K562 (cell line): ENCODE results near the gene KCTD3.

ENCODE experiments used
- FOXP1 ChIP-seq: sonication (generic); formaldehyde crosslinking; IDR thresholded peaks from 2 replicates; pipeline ENCODE4 v1.8.0; 2022; ENCODE audit warnings: mild to moderate bottlenecking, missing genetic modification reagents
- GABPA ChIP-seq: fragments of 200-800 bp; sonication (Bioruptor generic); conservative IDR thresholded peaks from 2 replicates; pipeline ENCODE4 v1.6.1; 2016; ENCODE audit warnings: low read depth, missing genetic modification characterization, missing compliant biosample characterization
- TAF1 ChIP-seq: IDR thresholded peaks from 2 replicates; pipeline ENCODE4 v1.6.1; 2011; ENCODE audit warnings: mild to moderate bottlenecking, low read length, moderate library complexity; ENCODE audit not compliant: insufficient read depth, control insufficient read depth, severe bottlenecking; ENCODE audit errors: extremely low read depth
- YY1 ChIP-seq, 3 experiments: IDR thresholded peaks; 2 replicates each; pipeline ENCODE4 v1.6.1; 2011; ENCODE audit warnings: low read length in 2 of 3, mild to moderate bottlenecking in 2 of 3, moderate library complexity in 2 of 3, borderline replicate concordance in 1 of 3, control low read depth in 1 of 3, low read depth in 1 of 3; ENCODE audit not compliant: insufficient read depth in 3 of 3, insufficient replicate concordance in 2 of 3, control insufficient read depth in 1 of 3, insufficient read length in 1 of 3; ENCODE audit errors: extremely low read depth in 1 of 3
- ZC3H8 ChIP-seq: fragments of 450-650 bp; IDR thresholded peaks from 2 replicates; pipeline ENCODE4 v1.6.1; 2017
- TF ChIP-seq, protein P1 (sequence below), 3 experiments: IDR thresholded peaks in 2 of 3; conservative IDR thresholded peaks in 1 of 3; 2 replicates each; pipeline ENCODE4 v1.5.1; 2011 to 2012; ENCODE audit warnings: low read length in 3 of 3, mild to moderate bottlenecking in 3 of 3, control low read depth in 2 of 3, improper control_type of control experiment in 1 of 3, inconsistent platforms in 1 of 3, low read depth in 1 of 3, mixed read lengths in 1 of 3, moderate library complexity in 1 of 3; ENCODE audit not compliant: insufficient read depth in 2 of 3
- TF ChIP-seq, protein P2 (sequence below): fragments of 250-450 bp; sonication (Bioruptor Pico); IDR thresholded peaks from 2 replicates; pipeline ENCODE4 v1.5.0; 2021
- TF ChIP-seq, protein P3 (sequence below): sonication (generic); formaldehyde crosslinking; IDR thresholded peaks from 2 replicates; pipeline ENCODE4 v1.8.0; 2022; ENCODE audit warnings: missing genetic modification reagents, mild to moderate bottlenecking, borderline replicate concordance

DNA sequence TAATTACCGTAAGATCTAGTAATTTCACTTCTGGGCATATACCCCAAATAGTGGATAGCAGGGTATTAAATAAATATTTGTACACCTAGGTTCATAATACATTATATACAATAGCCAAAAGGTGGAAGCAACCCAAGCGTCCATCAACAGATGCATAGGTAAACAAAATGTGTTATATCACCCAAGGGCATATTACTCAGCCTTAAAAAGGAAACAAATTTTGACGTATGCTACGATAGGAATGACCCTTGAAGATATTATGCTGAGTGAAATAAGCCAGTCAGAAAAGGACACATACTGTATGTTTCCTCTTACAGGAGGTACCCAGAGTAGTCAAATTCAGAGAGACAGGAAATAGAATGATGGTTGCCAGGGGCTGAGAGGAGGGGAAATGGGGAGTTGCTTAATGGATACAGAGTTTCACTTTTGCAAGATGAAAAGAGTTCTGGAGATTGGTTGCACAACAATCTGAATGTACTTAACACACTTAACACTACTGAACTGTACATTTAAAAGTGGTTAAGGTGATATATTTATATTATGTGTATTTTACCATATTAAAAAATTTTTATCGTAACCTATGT lies 36.6 kb upstream of the KCTD3 start:
- TF ChIP-seq ZC3H8 (no peak), GABPA (tag) (no peak), YY1 (IDR thresholded peaks at IDR 0.05; ENCODE audit: borderline replicate concordance in 1 of 3, control insufficient read depth in 1 of 3, extremely low read depth in 1 of 3, insufficient read depth in 3 of 3, insufficient read length in 1 of 3, insufficient replicate concordance in 2 of 3, low read depth in 1 of 3, low read length in 2 of 3) (no peak), TAF1 (no peak), FOXP1 (CRISPR knock-in tag) (no peak)
- TF ChIP-seq, protein P1, sequence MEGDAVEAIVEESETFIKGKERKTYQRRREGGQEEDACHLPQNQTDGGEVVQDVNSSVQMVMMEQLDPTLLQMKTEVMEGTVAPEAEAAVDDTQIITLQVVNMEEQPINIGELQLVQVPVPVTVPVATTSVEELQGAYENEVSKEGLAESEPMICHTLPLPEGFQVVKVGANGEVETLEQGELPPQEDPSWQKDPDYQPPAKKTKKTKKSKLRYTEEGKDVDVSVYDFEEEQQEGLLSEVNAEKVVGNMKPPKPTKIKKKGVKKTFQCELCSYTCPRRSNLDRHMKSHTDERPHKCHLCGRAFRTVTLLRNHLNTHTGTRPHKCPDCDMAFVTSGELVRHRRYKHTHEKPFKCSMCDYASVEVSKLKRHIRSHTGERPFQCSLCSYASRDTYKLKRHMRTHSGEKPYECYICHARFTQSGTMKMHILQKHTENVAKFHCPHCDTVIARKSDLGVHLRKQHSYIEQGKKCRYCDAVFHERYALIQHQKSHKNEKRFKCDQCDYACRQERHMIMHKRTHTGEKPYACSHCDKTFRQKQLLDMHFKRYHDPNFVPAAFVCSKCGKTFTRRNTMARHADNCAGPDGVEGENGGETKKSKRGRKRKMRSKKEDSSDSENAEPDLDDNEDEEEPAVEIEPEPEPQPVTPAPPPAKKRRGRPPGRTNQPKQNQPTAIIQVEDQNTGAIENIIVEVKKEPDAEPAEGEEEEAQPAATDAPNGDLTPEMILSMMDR (IDR thresholded peaks at IDR 0.05 in 2 of 3, conservative IDR thresholded peaks at IDR 0.05 in 1 of 3; ENCODE audit: insufficient read depth in 2 of 3, low read depth in 1 of 3, low read length in 3 of 3) = no peak
- TF ChIP-seq, protein P2, sequence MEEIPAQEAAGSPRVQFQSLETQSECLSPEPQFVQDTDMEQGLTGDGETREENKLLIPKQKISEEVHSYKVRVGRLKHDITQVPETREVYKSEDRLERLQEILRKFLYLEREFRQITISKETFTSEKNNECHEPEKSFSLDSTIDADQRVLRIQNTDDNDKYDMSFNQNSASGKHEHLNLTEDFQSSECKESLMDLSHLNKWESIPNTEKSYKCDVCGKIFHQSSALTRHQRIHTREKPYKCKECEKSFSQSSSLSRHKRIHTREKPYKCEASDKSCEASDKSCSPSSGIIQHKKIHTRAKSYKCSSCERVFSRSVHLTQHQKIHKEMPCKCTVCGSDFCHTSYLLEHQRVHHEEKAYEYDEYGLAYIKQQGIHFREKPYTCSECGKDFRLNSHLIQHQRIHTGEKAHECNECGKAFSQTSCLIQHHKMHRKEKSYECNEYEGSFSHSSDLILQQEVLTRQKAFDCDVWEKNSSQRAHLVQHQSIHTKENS (CRISPR knock-in tag) = no peak
- TF ChIP-seq, protein P3, sequence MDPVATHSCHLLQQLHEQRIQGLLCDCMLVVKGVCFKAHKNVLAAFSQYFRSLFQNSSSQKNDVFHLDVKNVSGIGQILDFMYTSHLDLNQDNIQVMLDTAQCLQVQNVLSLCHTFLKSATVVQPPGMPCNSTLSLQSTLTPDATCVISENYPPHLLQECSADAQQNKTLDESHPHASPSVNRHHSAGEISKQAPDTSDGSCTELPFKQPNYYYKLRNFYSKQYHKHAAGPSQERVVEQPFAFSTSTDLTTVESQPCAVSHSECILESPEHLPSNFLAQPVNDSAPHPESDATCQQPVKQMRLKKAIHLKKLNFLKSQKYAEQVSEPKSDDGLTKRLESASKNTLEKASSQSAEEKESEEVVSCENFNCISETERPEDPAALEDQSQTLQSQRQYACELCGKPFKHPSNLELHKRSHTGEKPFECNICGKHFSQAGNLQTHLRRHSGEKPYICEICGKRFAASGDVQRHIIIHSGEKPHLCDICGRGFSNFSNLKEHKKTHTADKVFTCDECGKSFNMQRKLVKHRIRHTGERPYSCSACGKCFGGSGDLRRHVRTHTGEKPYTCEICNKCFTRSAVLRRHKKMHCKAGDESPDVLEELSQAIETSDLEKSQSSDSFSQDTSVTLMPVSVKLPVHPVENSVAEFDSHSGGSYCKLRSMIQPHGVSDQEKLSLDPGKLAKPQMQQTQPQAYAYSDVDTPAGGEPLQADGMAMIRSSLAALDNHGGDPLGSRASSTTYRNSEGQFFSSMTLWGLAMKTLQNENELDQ (CRISPR knock-in tag) = no peak
